NB4 (cell line): ENCODE data around the gene FMNL1.

Source experiments
- DNase-seq: peaks from one replicate; pipeline ENCODE4 v3.0.0; 2010; ENCODE audit warnings: low read depth
- H3K4me3 ChIP-seq: one replicate; pipeline ENCODE4 v1.5.1; 2011; ENCODE audit warnings: mild to moderate bottlenecking, low read depth, low read length, moderate library complexity
- MYC ChIP-seq: IDR thresholded peaks from 2 replicates; pipeline ENCODE4 v1.6.1; 2011; ENCODE audit warnings: low read depth, low read length
- POLR2A ChIP-seq: IDR thresholded peaks from 2 replicates; pipeline ENCODE4 v1.6.1; 2011; ENCODE audit warnings: mild to moderate bottlenecking; ENCODE audit not compliant: insufficient read length; ENCODE audit errors: extremely low read depth
- TF ChIP-seq, protein P1 (sequence below): IDR thresholded peaks from one replicate; pipeline ENCODE4 v1.5.1; 2012; ENCODE audit warnings: low read depth, low read length
- TF ChIP-seq, protein P2 (sequence below): IDR thresholded peaks from 2 replicates; pipeline ENCODE4 v1.6.1; 2011; ENCODE audit warnings: low read depth, low read length

FMNL1 gene

DNA sequence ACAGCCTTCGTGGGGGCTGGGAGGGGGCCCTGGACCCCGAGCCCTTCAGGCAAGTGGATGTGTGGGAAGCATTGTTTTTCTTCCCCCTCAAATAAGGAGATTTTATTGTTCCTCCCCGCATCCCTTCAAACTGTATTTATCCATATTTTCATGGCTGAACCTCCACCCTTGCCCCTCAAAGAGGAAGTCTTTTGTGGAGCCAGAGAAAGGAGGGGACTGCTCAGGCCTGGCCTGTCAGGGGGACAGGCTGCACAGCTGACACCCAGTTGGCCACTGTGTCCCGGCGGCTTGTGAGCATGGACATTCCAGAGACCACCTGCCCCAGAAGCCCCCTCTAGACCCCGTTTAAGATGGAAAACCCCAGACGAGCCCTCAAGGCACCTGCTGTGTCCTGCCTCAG lies 44.1 kb upstream of the FMNL1 start:
- DNase-seq = peak; percentile 21
- TF ChIP-seq, protein P1, sequence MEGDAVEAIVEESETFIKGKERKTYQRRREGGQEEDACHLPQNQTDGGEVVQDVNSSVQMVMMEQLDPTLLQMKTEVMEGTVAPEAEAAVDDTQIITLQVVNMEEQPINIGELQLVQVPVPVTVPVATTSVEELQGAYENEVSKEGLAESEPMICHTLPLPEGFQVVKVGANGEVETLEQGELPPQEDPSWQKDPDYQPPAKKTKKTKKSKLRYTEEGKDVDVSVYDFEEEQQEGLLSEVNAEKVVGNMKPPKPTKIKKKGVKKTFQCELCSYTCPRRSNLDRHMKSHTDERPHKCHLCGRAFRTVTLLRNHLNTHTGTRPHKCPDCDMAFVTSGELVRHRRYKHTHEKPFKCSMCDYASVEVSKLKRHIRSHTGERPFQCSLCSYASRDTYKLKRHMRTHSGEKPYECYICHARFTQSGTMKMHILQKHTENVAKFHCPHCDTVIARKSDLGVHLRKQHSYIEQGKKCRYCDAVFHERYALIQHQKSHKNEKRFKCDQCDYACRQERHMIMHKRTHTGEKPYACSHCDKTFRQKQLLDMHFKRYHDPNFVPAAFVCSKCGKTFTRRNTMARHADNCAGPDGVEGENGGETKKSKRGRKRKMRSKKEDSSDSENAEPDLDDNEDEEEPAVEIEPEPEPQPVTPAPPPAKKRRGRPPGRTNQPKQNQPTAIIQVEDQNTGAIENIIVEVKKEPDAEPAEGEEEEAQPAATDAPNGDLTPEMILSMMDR = no peak
- TF ChIP-seq POLR2A = no peak
- H3K4me3 ChIP-seq = no peak overlapping the region

- no peak for DNase-seq
- TF ChIP-seq, protein P1 = no peak
- H3K4me3 ChIP-seq = no peak overlapping the region
Measured at GRCh38 chr17:45184144-45184543, 37.5 kb upstream of the FMNL1 start.

GRCh38 chr17:45186801-45187354 lies 34.8 kb upstream of the FMNL1 start:
- TF ChIP-seq POLR2A (no peak), MYC (no peak)
- TF ChIP-seq, protein P1 = no peak
- TF ChIP-seq, protein P2, sequence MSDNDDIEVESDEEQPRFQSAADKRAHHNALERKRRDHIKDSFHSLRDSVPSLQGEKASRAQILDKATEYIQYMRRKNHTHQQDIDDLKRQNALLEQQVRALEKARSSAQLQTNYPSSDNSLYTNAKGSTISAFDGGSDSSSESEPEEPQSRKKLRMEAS = no peak
- H3K4me3 ChIP-seq = no peak overlapping the region
- DNase-seq = no peak

DNA sequence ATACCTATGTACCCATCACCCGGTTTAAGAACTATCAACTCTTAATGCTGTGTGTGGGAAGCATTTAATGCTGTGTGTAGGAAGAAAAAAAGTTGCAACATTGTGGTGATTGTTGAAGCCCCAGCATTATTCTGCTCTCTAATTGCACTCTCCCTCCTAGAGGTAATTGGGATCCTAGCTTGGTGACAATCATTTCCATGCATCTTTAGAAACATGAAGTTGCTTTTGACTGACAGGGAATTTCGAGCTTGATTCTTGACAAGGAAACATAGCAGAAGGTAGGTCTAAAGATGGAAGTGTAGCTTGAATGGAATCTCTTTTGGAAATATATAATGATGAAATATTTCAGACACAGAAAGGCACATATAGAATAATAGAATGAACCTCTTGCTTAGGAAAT lies 32.7 kb upstream of the FMNL1 start:
- no peak overlapping the region for H3K4me3 ChIP-seq
- no peak for TF ChIP-seq POLR2A
- no peak for TF ChIP-seq MYC
- TF ChIP-seq, protein P2 = no peak
- TF ChIP-seq, protein P1 = no peak
- DNase-seq = no peak

DNA sequence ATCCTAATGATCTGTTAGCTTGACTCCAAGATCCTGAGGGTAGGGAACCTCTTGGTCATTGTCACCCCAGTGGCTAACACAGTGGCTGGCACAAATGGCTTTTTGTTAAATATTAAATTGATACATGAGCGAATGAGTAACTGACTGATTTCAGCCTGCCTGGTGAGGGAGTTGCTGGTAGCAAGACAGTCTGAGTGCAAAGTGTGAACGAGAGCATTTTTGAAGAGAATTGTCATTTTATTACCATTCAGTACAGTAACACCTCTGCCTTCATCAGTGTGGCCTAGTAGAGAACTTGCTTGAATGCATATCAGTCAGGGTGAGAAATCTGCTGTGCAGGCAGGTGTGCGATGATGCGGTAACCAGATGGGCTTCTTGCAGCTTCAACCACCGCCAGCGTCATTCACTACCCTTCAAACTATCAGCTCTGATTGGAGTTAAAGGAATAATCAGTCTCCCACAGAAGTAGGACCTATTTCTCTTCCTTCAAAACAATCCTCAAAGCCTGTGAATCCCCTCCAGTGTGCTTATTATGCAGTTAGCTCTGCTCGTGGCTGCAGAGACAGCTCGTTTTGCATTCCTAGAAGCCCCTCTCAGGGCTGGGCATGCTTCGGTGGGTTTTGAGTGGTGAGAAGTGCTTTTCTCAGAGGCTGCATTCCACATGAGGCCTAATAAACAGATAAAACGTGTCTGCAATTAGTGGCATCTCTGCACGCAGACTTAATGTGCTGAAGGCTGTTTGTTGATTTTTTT lies 31.0 kb upstream of the FMNL1 start:
- no peak overlapping the region for H3K4me3 ChIP-seq
- no peak for DNase-seq
- TF ChIP-seq MYC (no peak), POLR2A (no peak)
- TF ChIP-seq, protein P1 = no peak
- TF ChIP-seq, protein P2 = no peak

DNA sequence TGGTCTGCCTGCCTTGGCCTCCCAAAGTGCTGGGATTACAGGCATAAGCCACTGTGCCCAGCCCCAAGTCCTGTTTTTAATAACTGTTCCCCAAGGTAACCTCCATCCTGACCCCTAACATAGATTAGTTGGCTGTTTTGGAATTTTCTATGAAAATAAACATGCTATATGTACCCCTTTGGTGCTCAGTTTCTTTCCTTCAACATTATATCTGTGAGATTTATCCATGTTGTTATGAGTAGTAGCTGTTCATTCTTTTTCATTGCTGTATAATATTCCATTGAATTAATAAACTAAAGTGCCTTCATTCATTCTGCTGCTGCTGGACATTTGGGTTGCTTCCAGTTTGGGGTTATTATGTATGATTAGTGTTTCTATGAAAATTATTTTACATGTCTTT lies 26.3 kb upstream of the FMNL1 start:
- no peak overlapping the region for H3K4me3 ChIP-seq
- TF ChIP-seq, protein P2 = no peak
- no peak for TF ChIP-seq MYC
- TF ChIP-seq, protein P1 = no peak
- no peak for TF ChIP-seq POLR2A
- DNase-seq = no peak
